ENCODE measurements around the gene UNC13B.

DNA sequence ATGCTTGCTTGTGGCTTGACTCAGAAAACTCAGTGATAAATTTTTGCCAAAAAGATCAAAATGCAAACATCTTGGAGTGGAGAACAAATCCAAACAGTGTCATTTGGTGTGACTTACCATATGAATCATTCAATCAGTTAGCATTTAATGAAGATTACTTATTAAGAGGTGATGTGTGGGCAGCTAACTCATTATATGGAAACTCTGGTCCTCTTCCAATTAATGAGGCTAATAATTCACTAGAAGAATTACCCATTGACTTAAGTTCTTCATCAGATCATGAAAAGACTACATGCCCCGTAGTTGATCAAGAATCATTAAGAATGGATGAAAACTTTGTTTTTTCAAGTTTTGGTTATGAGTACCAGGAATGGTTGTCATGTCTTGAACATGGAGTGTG lies 141.8 kb downstream of the UNC13B start:
- TF ChIP-seq, protein P1, sequence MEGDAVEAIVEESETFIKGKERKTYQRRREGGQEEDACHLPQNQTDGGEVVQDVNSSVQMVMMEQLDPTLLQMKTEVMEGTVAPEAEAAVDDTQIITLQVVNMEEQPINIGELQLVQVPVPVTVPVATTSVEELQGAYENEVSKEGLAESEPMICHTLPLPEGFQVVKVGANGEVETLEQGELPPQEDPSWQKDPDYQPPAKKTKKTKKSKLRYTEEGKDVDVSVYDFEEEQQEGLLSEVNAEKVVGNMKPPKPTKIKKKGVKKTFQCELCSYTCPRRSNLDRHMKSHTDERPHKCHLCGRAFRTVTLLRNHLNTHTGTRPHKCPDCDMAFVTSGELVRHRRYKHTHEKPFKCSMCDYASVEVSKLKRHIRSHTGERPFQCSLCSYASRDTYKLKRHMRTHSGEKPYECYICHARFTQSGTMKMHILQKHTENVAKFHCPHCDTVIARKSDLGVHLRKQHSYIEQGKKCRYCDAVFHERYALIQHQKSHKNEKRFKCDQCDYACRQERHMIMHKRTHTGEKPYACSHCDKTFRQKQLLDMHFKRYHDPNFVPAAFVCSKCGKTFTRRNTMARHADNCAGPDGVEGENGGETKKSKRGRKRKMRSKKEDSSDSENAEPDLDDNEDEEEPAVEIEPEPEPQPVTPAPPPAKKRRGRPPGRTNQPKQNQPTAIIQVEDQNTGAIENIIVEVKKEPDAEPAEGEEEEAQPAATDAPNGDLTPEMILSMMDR (IDR thresholded peaks at IDR 0.05; ENCODE audit: insufficient read depth, low read depth, low read length), result no peak
- no peak for TF ChIP-seq EZH2 (IDR thresholded peaks at IDR 0.05; ENCODE audit: insufficient read depth, low read length)

Data from astrocyte (in vitro differentiated cells and primary cell).